IPS-11a (cell line): ENCODE measurements around the gene CYFIP1.

Experiments used
- H3K4me3 ChIP-seq: one replicate; pipeline ENCODE4 v1.5.1; 2013; ENCODE audit warnings: low read depth, low read length, control low read depth

The CYFIP1 gene

GRCh38 chr15:22918596-22919140 is 61.5 kb downstream of the CYFIP1 start:
- no peak overlapping the region for H3K4me3 ChIP-seq

GRCh38 chr15:22918056-22918455 is 62.1 kb downstream of the CYFIP1 start:
- H3K4me3 ChIP-seq = no peak overlapping the region

GRCh38 chr15:22917556-22917955 is 62.6 kb downstream of the CYFIP1 start:
- no peak overlapping the region for H3K4me3 ChIP-seq

GRCh38 chr15:22916606-22917350 is 63.4 kb downstream of the CYFIP1 start:
- H3K4me3 ChIP-seq = no peak overlapping the region

GRCh38 chr15:22915866-22916515 is 64.2 kb downstream of the CYFIP1 start:
- no peak overlapping the region for H3K4me3 ChIP-seq

- no peak overlapping the region for H3K4me3 ChIP-seq
These were observed 66.4 kb downstream of the CYFIP1 start for GRCh38 chr15:22913646-22914380.

GRCh38 chr15:22912256-22912655 is 67.9 kb downstream of the CYFIP1 start:
- H3K4me3 ChIP-seq = no peak overlapping the region

- H3K4me3 ChIP-seq = no peak overlapping the region
These were observed 68.9 kb downstream of the CYFIP1 start for GRCh38 chr15:22911306-22911705.

- no peak overlapping the region for H3K4me3 ChIP-seq
These were observed 71.3 kb downstream of the CYFIP1 start for GRCh38 chr15:22908830-22909229.

GRCh38 chr15:22907161-22907950 is 72.8 kb downstream of the CYFIP1 start:
- no peak overlapping the region for H3K4me3 ChIP-seq

- H3K4me3 ChIP-seq = no peak overlapping the region
These were observed 75.4 kb downstream of the CYFIP1 start for GRCh38 chr15:22904736-22905135.

GRCh38 chr15:22903961-22904534 is 76.1 kb downstream of the CYFIP1 start:
- no peak overlapping the region for H3K4me3 ChIP-seq

- no peak overlapping the region for H3K4me3 ChIP-seq
These were observed 76.7 kb downstream of the CYFIP1 start for GRCh38 chr15:22903427-22903826.

- no peak overlapping the region for H3K4me3 ChIP-seq
These were observed 77.2 kb downstream of the CYFIP1 start for GRCh38 chr15:22902981-22903380.

GRCh38 chr15:22902578-22902977 is 77.6 kb downstream of the CYFIP1 start:
- H3K4me3 ChIP-seq = no peak overlapping the region

- H3K4me3 ChIP-seq = no peak overlapping the region
These were observed 78.1 kb downstream of the CYFIP1 start for GRCh38 chr15:22902046-22902445.

GRCh38 chr15:22895465-22896190 is 84.5 kb downstream of the CYFIP1 start:
- no peak overlapping the region for H3K4me3 ChIP-seq

- H3K4me3 ChIP-seq = no peak overlapping the region
These were observed 86.3 kb downstream of the CYFIP1 start for GRCh38 chr15:22893881-22894280.

- H3K4me3 ChIP-seq = no peak overlapping the region
These were observed 87.1 kb downstream of the CYFIP1 start for GRCh38 chr15:22893081-22893480.

- H3K4me3 ChIP-seq = no peak overlapping the region
These were observed 87.8 kb downstream of the CYFIP1 start for GRCh38 chr15:22892333-22892732.
